GM21423 (cell line): ENCODE measurements around the gene CLPSL1.

Experiments
- ATAC-seq: cut with Tn5 transposase; IDR thresholded peaks from one replicate; pipeline ENCODE4 v1.9.1; 2021; ENCODE audit warnings: mild to moderate bottlenecking, moderate library complexity; ENCODE audit not compliant: unreplicated experiment

CLPSL1 gene

DNA sequence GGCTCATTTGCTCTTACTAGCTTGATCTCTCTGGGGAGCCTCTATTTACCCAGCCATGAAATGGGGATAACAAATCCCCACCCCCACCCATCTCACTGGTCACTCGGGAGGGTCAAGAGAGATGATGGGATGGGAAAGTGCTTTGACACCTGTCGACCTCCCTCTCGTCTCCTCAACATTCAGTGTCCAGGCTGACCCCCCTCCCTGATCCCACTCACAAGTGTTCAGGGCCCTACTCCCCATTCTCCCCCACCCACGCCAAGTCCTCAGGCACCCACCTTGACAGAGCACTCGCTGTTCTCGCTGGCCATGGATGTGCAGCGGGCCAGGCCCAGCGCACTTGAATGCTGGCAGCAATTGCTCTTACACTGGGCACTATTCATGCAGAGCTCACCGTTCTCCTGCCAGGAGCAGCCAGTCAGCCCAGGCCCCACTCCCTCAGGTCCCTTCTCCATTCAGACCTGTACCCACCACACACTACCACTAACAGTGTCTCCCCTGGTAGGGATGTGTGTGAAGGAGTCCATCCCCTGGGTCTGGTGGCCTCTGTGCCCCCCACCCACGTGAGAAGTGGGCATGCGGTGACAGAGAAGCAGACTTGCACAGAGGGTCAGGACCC is 14.7 kb downstream of the CLPSL1 start:
- ATAC-seq: no peak

DNA sequence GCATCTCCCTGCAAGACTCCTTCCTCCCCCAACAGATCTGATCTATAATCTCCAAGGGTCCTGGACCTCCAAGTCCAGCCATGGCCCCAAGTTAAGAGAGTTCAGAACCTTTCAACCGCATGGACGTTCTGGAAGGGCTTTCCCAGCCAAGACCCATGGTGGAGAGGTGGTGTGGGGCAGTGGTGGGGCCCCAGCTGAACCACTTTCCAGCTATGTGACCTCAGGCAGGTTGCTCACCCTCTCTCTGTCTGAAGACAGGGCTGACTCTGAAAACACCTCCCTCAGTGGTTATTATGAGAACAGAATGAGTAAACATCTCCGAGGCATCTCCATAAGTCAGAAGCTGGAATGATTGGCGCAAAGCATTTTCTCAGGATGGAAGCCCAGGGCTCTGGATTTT is 15.4 kb downstream of the CLPSL1 start:
- ATAC-seq: no peak

DNA sequence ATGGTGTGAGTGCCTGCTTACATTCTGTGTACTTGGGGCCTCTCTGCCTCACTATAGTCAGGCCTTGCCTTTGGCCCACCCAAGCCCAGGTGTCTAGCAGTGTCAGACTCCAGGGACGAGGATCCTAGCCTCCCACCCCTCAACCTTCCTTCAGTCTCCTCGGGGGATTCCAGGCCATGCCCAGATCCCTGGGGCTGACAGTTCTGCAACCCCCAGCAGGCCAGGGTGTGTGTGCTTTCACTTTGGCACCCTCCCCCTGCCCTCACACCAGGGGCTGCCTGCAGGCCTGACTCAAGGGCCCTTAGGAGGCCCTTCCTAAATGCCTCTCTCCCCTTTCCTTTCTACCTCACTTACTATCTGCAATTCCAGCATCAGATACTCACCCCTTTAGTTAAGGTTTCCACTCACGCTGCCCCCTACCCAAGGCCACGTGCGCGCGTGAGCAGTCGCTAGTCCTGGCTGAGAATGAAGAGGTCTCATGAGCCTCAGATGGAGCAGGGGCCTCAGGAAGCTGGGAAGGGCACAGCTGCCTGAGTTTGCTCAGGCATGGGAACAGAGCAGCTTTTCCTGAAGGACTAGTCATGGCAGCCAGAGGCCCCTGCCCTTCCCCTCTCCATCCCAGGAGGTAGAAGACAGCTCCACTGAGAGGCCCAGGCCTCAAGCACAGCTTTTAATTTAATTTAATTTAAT is 17.2 kb downstream of the CLPSL1 start:
- ATAC-seq: no peak

DNA sequence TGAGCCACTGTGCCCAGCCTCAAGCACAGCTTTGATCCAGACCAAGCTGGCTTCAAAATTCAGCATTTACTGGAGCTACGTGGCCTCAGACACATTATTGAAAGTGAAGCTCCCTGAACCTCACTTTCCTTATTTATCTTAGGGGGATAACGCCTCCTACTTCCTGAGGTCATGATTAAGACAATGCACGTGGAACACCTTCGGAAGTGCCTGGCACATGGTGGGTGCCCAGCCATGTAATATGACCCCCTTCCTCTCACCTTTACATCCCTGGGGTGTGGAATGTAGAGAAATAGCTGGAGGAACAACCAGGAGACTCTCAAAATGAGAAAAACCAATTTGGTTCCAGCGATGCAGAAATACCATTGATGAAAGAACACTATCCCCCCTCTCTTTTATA is 17.9 kb downstream of the CLPSL1 start:
- ATAC-seq: no peak

DNA sequence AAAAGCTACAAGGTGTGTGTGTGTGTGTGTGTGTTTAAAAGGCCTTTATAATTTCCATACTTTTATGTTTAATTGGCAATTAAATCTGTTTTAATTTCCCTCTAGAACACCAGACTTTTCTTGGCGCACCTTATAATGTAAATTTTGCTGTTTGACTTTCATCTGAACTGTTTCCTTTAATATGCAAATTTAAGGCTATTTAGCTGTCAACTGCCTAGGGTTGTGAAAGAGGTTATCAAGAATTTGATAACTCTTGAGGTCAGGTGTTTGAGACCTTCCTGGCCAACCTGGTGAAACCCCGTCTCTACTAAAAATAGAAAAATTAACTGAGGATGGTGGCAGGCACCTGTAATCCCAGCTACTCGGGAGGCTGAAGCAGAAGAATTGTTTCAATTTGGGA is 20.3 kb downstream of the CLPSL1 start:
- ATAC-seq: no peak

DNA sequence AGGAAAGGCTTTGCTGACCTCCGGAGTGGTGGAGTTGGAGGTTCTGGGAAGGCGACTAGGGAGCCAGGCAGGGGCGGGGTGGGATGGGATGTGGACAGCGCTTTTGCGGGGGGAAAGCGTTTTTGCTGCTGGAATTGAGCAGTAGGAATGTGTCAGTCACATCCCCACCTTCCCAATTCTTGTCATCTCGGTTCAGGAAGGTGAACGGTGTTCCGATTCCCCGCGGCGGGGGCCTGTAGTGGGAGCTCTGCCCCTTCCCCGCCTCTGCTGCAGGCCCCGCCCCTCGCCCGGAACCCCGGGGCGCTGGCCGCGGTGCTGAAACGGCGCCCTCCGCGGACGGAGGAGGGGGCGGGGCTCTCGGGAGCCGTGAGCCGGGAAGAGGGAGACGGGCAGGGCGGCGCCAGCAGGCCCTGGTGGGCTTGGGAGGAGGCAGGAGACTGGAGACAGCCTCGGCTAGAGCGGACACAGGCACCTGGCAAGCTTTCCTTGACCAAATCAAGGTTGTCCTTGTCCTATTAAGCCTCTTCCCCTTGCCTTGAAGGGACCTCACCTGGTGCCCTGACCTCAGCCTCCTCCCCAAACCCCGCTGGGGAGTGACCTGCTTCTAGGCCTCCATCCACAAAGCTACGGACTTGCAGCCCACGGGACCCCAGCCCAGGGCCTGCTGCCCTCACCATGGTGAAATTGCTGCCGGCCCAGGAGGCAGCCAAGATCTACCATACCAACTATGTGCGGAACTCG is 24.3 kb downstream of the CLPSL1 start, which contains the start of gene LHFPL5:
LHFPL5 (plus strand) TSS at position 357 of the 741 bp plus-strand sequence; CDS start at position 676, 319 bp downstream.
- no peak for ATAC-seq

DNA sequence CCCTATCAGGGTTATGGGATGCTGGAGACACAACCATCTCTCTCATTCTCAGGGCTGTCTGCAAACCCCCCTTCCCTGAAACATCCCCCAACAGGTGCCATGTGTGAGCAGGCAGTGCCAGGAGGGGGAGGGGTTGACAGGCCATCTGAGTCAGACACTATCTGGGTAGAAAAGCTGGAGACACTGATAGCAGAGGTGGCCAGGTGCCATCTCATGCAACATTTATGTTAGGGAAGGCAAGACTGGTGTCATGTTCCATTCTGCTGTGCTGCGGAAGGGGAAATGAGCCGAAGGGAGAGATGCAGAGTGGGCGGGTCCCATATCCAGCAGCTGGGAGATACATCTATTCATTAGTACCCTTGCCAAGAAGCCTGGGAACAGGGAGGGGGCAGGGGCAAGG is 27.9 kb downstream of the CLPSL1 start:
- ATAC-seq: no peak

DNA sequence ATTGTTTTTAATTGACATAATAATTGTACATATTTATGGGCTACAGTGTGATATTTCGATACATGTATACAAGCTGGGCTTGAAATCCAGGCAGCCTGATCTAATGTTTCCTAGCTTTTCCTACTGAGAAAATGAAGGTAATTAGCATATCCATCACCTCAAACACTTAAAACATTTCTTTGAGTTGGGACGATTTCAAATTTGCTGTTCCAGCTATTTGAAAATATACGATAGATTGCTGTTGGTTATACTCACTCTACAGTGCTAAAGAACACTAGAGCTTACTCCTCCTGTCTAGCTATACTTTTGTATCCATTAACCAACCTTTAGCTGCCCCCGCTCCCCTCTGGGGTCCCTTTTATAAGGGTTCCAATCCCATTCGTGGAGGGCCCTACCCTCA is 29.0 kb downstream of the CLPSL1 start:
- no peak for ATAC-seq

DNA sequence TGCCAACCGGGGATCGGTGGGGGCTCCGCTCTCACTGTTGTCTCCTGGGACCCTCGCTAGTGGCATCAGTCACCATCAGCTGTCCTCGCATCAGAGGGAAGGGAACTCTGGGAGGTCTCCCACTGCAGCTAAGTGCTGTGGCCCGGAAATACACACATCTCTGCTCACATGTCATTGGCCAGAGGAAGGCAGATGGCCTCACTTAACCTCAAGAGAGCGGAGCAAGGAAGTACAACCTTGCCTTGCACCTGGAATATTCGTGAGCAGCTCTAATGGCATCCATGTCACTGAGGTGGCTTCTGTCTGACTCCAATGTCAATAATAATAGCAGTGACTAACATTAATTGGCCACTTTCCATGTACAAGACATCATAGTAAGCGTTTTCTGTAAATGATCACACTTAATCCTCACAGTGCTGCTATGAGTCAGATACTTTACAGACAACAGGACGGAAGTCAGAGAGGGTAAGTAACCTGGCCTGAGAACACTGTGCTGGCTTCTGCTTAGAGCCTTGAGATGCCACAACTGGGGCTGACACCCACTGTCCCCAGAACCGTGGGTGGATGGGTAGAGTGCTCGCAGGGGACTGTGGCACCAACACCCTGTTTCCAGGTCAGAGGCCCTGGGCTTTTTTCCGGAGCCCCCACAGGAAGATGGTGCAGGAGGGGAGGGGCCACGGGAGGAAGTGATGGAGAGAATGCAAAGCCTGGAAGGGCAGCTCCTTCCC is 30.3 kb downstream of the CLPSL1 start:
- no peak for ATAC-seq

DNA sequence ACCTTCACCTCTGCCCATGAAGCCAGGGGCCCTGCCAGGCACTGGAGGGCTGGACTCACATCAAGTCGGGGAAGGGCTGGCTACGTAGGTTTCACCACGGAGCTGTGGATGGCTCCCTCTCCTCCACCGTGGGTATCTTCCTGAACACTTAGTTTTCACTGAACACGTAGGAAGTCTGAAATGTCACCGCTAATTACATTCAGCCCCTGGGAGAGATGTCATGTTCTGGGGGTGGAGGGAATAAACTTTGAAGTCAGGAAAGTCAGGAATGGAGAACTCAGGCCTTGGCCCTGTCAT is 30.8 kb downstream of the CLPSL1 start:
- no peak for ATAC-seq

DNA sequence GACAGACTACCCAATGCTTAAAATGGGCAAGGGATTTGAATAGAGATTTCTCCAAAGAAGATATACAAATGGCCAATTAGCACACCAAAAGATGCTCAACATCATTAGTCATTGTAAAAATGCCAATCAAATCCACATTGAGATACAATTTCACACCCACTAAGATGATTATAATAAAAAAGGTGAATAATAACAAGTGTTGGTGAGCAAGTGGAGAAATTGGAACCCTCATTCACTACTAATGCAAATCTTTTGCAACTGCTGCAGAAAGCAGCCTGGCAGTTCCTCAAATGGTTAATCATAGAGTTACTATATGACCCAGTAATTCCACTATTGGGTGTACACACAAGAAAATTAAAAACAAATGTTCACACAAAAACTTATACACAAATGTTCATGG is 36.7 kb downstream of the CLPSL1 start:
- ATAC-seq: no peak

DNA sequence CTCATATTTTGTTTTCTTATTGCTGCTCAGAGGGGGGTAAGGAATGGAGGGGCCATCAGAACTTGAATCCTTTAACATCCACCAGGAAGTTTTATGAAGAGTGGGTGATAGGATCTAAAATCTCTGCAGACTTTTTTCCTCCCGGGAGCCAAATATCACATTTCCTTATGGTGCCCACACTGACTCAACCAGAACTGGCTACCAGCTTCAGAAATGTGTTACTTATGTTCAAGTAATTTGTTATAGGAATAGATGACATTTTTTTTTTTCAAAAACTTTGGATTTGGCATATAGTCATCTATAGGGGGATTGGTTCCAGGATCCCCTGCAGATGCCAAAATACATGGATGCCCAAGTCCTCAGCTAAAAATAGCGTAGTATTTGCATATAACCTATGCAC is 42.8 kb downstream of the CLPSL1 start:
- no peak for ATAC-seq

DNA sequence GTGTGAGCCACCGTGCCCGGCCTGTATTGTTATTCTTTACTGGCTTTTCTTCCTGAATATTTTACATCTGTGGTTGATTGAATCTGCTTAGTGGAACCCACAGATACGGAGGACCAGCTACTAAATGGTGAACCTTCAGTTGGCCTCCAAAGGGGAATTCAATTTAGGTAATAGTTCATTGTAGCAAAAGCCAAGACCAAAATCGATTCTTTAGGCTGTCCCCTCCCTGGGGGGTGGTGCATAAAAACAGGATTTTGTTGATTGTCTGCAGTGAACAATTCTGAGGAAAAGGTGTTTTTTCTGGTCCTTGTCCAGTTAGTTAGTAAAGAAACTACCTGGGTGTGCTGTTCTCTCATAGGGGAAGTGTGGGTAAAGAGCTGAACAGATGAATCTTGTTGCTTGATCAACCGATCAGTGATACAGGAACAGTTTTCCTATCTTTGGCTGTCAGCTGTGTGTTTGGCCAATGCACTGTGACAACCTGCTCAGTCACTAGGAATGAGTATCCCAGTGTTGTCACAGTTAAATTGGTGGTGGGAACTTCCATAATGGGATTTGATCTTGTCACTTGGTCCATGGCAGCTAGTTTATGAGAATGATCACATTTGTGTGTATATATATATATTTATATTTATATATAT is 43.9 kb downstream of the CLPSL1 start:
- no peak for ATAC-seq

DNA sequence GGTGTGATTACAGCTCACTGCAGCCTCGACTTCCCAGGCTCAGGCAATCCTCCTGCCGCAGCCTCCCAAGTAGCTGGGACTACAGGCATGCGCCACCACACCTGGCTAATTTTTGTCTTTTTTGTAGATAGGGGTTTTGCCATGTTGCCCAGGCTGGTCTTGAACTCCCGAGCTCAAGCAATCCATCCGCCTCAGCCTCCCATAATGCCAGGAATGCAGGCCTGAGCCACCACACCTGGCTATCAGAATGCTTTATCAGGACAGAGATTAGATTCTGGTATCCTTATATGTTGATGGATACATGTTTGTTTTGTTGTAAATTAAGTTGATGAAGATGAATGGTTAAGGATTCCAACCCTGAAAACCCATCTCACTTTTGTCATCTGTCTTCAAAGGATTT is 48.5 kb downstream of the CLPSL1 start:
- ATAC-seq: no peak

DNA sequence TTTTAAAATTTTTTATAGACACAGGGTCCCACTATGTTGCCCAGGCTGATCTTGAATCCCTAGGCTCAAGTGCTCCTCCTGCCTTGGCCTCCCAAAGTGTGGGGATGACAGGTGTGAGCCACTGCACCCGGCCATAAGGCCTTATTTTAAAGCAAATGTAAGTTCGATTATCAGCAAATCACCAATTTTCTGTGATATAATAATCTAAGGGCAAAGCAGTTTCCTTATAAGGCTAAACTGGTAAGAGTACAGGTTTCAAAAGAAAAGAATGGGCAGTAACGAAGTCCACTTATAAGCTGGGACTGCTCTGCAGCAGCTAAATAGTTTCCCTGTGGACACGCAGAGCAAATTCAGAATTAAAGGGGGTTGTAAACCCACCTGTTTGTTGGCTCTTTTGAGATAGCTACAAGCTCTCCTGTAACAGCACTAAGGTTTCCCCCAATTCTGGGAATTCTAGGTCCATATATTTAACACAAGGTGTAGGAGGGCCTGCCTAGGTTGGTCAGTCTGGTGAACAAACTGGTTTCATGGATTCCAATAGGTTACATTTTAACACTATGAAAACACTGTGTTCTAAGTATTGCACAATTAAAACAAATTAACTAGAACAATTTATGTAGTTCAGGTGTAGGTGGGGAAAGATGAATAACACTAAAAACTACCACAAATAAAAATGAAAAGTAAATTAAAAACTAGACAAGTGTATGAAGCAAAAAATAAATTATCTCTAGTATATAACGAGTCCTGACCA is 50.6 kb downstream of the CLPSL1 start:
- ATAC-seq: no peak

DNA sequence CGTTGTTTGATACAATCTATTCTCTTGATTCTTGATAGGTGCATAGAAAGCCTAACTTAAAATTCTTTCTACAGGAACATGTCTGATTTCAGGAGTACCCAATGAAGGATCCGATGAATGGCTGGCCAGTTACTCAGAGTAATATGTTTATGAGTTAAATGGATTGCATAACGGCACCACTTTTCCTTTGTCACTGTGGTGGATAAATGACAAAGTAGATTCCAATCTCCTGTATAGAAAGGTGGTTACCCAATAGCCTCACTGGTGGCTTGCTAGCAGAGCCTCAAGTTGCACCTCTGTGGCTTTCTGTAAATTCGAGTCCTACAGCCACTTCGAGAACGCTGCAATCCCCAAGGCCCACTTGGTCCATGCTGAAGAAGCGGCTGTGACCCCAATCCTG is 52.7 kb downstream of the CLPSL1 start:
- no peak for ATAC-seq
